Lower lobe of right lung (tissue), 2 donors: ENCODE measurements around the gene GPR176. TPM values are rescaled to one million over a fixed set of nuclear protein-coding genes. Genes with fewer than 3 reads are reported as not detected.

Experiments
- ATAC-seq, 2 donors: fragments of 200-7000 bp; cut with Tn5 transposase; one replicate each; pipeline ENCODE4 v1.9.1; 2020 to 2022; ENCODE audit warnings: mild to moderate bottlenecking in 2 of 2, moderate library complexity in 2 of 2
- DNase-seq: peaks from one replicate; pipeline ENCODE4 v3.0.0-alpha.2; 2020
- H3K27ac ChIP-seq: fragments of 200-600 bp; one replicate; pipeline ENCODE4 v1.8.0; 2022
- H3K27me3 ChIP-seq: fragments of 200-600 bp; one replicate; pipeline ENCODE4 v1.8.0; 2022; ENCODE audit warnings: low read depth
- H3K36me3 ChIP-seq: fragments of 200-600 bp; one replicate; pipeline ENCODE4 v1.8.0; 2022; ENCODE audit warnings: mild to moderate bottlenecking
- H3K4me1 ChIP-seq: fragments of 200-600 bp; one replicate; pipeline ENCODE4 v1.8.0; 2022
- H3K4me3 ChIP-seq: fragments of 200-600 bp; one replicate; pipeline ENCODE4 v1.8.0; 2022; ENCODE audit warnings: mild to moderate bottlenecking
- H3K9me3 ChIP-seq: fragments of 200-600 bp; one replicate; pipeline ENCODE4 v1.8.0; 2022
- intact Hi-C: fragments of 100-400 bp; cut with DNase I; formaldehyde crosslinking; loops from one replicate; pipeline ENCODE4 v1.11.0; 2022
- long read RNA-seq: library from polyadenylated mRNA; unstranded; transcript quantifications from one replicate; pipeline ENCODE4 v2.0.0, GENCODE V29; 2021
- total RNA-seq: library from RNA; stranded (reverse); fragmentation: NEBNext Ultra II Directional; extraction: Animal tissue kit (Norgen Biotek cat#: 25700); gene quantifications from one replicate; pipeline ENCODE4 v1.2.1, GENCODE V29; 2021
- TF ChIP-seq, protein P1 (sequence below): fragments of 200-600 bp; IDR thresholded peaks from one replicate; pipeline ENCODE4 v1.8.0; 2022; ENCODE audit warnings: antibody characterized with exemption, mild to moderate bottlenecking
- donor health status: DM: no; HTN: yes; CAD: no; lungs with severe emphysema.

Gene GPR176, protein sequence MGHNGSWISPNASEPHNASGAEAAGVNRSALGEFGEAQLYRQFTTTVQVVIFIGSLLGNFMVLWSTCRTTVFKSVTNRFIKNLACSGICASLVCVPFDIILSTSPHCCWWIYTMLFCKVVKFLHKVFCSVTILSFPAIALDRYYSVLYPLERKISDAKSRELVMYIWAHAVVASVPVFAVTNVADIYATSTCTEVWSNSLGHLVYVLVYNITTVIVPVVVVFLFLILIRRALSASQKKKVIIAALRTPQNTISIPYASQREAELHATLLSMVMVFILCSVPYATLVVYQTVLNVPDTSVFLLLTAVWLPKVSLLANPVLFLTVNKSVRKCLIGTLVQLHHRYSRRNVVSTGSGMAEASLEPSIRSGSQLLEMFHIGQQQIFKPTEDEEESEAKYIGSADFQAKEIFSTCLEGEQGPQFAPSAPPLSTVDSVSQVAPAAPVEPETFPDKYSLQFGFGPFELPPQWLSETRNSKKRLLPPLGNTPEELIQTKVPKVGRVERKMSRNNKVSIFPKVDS
- total RNA-seq = 2.4 TPM
- long read RNA-seq, partial matches to known transcripts = 0 of 8 reads
- long read RNA-seq, other reads (novel, unspliced or antisense) = 4 of 8 reads

DNA sequence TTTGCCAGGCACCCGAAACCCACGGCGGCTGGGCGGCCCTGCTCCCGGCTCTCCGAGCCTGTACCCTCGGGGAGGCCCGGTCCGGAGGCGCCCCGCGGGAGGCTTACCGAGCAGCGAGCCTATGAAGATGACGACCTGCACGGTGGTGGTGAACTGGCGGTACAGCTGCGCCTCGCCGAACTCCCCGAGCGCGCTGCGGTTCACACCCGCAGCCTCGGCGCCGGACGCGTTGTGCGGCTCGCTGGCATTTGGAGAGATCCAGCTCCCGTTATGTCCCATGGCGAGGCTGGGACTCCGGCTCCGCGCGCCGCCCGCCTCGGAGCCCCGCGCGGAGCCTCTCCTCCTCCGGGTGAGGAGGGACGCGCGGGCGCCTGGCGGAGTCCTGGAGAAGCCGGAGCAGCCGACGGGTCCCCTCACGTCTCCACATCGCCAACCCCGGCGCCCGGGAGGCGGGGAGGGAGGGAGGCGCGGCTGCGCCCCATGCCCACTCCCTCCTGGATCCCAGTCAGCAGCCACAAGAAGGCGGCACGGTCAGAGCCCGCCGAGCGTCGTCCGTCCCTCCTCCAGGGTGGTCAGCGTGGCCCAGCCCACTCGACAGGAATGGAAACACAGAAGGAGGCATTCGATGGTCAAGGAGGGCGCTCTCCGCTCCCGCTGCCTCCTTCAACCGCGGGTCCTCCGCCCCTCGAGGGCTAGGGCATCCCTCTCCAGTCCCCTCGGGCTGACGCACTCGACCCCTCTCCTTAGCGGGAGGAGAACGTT lies at the start of gene GPR176:
TSS of gene GPR176 (minus strand) at position 519 of the 762 bp plus-strand sequence. CDS start at position 279, 240 bp downstream.
- peaks cover 14% of the 10 kb centered on the region for H3K4me1 ChIP-seq
- peak; percentile 49 for DNase-seq
- peak; percentile 74 to 76 for ATAC-seq
- TF ChIP-seq, protein P1, sequence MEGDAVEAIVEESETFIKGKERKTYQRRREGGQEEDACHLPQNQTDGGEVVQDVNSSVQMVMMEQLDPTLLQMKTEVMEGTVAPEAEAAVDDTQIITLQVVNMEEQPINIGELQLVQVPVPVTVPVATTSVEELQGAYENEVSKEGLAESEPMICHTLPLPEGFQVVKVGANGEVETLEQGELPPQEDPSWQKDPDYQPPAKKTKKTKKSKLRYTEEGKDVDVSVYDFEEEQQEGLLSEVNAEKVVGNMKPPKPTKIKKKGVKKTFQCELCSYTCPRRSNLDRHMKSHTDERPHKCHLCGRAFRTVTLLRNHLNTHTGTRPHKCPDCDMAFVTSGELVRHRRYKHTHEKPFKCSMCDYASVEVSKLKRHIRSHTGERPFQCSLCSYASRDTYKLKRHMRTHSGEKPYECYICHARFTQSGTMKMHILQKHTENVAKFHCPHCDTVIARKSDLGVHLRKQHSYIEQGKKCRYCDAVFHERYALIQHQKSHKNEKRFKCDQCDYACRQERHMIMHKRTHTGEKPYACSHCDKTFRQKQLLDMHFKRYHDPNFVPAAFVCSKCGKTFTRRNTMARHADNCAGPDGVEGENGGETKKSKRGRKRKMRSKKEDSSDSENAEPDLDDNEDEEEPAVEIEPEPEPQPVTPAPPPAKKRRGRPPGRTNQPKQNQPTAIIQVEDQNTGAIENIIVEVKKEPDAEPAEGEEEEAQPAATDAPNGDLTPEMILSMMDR = no peak
- no peaks in the 10 kb centered on the region for H3K36me3 ChIP-seq
- intact Hi-C loops = no loop called here
- peaks cover 24% of the 10 kb centered on the region for H3K27me3 ChIP-seq
- H3K9me3 ChIP-seq = no peaks in the 10 kb centered on the region
- peak within 1 kb of the TSS; percentile 83 for H3K4me3 ChIP-seq
- H3K27ac ChIP-seq = peak within 1 kb of the TSS; percentile 72

DNA sequence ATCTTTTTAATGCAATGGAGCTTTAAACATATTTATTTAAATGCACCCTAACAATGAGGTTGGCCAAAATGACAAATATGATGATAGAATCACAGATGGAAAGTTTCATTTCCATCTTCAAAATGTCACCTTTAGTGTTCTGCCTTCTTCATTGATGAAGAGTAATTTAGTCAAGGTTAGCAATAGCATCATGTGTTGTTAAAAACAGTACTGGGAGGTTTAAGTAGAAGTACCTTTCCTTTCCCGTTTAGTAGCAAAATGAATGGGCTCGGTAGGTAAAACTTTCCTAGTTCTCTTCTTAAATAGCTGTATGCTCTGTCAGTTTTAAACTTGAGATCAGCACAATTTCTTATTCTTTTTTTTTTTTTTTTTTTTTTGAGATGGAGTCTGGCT lies 48.9 kb upstream of the GPR176 start:
- no peaks in the 10 kb centered on the region for H3K9me3 ChIP-seq
- H3K4me3 ChIP-seq = no peak overlapping the region
- intact Hi-C loops = no loop called here
- DNase-seq (no peak), ATAC-seq (no peak)
- H3K4me1 ChIP-seq = peaks cover 19% of the 10 kb centered on the region
- H3K27ac ChIP-seq = no peak overlapping the region
- TF ChIP-seq, protein P1 = no peak
- peaks cover 69% of the 10 kb centered on the region for H3K36me3 ChIP-seq
- H3K27me3 ChIP-seq = no peaks in the 10 kb centered on the region

DNA sequence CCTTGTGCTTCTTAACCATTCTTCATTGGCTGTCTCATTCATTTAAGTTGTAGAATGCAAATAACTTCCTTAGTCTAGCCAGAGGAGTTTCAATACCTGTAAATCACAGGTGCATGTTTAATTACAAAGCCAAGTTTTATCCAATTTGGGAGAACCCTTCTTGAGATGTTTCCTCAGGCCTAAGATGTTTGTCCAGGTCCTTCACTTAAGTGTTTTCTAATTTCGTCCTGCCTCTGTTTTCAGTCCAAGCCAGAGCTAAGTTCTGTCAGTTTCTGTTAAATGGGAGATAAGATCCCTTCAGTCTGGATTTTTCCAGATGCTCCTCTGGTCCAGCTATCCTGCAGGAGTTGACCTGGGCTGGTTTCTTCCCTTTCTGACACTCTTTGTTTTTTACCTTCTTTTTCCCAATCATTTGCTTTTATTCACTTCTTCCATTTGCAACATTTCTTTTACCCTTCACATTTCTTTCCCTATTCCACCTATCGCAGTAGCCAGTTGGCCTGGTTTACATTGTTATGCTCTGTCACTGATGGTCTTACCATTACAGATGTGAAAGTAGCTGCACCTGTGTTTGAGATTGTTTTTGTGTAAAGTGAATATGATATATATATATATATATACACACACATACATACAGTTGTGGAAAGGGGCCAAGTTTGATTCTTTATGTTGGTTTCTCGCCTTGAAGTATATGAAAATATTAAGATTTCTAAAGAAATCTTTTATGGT lies 48.4 kb upstream of the GPR176 start:
- H3K36me3 ChIP-seq = peaks cover 64% of the 10 kb centered on the region
- no peak overlapping the region for H3K27ac ChIP-seq
- H3K4me1 ChIP-seq = peaks cover 19% of the 10 kb centered on the region
- no peaks in the 10 kb centered on the region for H3K9me3 ChIP-seq
- no peaks in the 10 kb centered on the region for H3K27me3 ChIP-seq
- intact Hi-C loops = no loop called here
- H3K4me3 ChIP-seq = no peak overlapping the region
- TF ChIP-seq, protein P1 = no peak
- ATAC-seq (peak; percentile 45 to 72), DNase-seq (no peak)

DNA sequence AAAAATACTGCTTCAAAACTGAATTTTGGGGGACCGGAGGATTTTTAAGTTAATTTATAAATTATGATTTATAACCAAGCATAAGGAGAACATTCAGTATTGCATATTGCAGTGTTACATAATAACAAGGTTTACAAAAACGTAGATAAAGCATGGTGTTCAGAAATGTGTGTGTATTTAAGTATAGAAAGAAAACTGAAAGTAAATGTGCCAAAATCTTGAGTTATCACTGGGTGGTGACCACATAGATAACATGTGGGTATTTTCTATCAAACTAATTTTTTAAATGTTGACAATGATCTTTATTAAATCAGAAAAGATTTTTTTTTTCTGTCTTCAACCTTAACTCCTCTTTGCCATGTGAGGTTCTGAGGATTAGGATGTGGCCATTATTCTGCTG lies 46.5 kb upstream of the GPR176 start:
- Histone ChIP-seq H3K4me1 (peaks cover 19% of the 10 kb centered on the region), H3K27ac (no peak overlapping the region), H3K27me3 (no peaks in the 10 kb centered on the region), H3K9me3 (no peaks in the 10 kb centered on the region), H3K36me3 (peaks cover 65% of the 10 kb centered on the region), H3K4me3 (no peak overlapping the region)
- TF ChIP-seq, protein P1 = no peak
- no peak for ATAC-seq
- intact Hi-C loops = no loop called here
- DNase-seq = no peak

DNA sequence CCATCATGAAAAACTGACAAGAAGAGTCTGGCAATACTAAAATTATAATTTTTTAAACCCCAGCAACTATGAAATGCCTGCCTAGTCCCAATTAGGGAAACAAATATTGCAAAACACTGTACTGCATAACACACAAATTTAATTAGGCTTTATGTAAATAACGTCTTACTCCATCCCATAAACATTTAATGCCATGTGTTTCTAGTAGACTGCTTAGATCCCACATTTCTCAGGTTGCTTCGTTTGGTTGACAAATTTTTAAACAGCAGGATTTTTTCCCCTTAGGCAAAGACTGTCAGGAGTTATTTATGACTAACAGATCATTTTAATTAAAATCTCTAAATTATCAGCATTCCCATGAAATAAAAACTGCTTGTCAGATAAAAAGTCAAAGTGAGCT lies 43.7 kb upstream of the GPR176 start:
- intact Hi-C loops = no loop called here
- H3K27ac ChIP-seq = no peak overlapping the region
- peaks cover 7% of the 10 kb centered on the region for H3K4me1 ChIP-seq
- no peak for ATAC-seq
- DNase-seq = no peak
- no peak overlapping the region for H3K4me3 ChIP-seq
- H3K9me3 ChIP-seq = no peaks in the 10 kb centered on the region
- peaks cover 78% of the 10 kb centered on the region for H3K36me3 ChIP-seq
- H3K27me3 ChIP-seq = no peaks in the 10 kb centered on the region
- TF ChIP-seq, protein P1 = no peak
